SW 1271 (cell line): Measurements from ENCODE around the gene PRKRA.
"Not testable (repeated sequence)": the region's sequence is repeated elsewhere in the genome, so short reads cannot be mapped to it uniquely, and the experiment has no call there.

ENCODE experiments used
- DNase-seq, 2 experiments: peaks; one replicate each; lab custom pipeline; 2025; lab: John Stamatoyannopoulos, UW

PRKRA gene

DNA sequence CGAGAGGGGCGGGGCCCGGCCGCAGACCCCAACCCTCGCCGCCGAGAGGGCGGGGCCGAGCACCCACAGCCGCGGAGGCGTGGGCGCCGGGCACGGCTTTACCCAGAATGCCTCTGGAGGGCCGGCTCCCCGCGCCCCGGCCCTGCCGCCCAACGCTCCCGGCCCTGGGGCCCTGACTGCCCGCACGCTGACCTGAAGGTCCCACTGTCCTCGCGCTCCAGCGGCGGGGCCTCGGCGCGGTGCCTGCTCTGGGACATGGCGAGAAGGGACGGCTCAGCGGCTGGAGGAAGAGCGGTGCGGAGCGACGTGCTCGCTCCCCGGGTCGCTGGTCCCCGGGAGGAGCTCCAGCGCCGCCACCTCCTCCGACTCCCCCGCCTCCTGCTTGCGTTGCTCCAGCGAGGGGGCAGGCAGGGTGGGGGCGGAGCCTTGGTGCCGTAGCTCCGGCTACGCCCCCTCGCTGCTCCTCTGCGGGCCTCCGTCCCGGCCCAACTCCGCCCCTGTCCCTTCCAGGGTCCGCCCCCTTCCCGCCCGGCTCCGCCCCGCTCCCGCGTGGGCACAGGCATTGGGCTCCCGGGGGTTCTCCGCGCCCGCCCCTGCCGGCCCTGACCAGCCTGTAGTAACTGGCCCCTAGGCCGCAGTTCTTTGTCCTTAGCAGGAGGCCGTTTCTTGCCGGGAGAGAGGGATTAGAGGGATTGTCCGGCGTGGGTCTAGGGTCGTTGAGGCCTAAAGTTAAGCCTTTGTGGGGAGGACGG lies at the start of gene PRKRA, which contains the start of gene PJVK:
Gene PRKRA, minus strand, starts transcription at position 402 of the 752 bp plus-strand sequence. Its CDS starts 145 bp downstream, at position 257.
Gene PJVK, plus strand, starts transcription at position 605 of the 752 bp plus-strand sequence. CDS start 2,032 bp downstream, outside the sequence.
- peak; percentile 82 to 93 for DNase-seq

- no peak for DNase-seq
These were observed 48.7 kb upstream of the PRKRA start for GRCh38 chr2:178499640-178500039.

DNA sequence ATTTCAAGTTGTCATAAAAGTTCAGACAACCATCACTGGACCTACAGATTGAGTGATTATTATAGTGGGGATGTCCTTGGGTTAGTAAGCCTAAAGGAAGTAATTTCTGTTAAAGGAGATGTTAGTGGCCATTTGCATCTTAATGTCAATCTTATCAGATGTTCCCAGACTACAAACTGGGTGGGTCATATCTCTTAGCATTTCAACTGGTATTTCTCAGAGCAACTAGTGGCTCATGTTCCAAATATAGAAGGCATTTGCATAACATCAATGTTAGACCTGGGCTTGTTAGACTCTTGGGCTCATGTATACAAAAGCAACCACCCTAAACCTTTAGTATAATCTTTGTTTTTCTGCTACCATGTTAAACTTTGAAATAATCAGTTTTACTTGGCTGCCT lies 47.2 kb upstream of the PRKRA start:
- DNase-seq: no peak

GRCh38 chr2:178496049-178496448 lies 45.1 kb upstream of the PRKRA start:
- no peak for DNase-seq

DNA sequence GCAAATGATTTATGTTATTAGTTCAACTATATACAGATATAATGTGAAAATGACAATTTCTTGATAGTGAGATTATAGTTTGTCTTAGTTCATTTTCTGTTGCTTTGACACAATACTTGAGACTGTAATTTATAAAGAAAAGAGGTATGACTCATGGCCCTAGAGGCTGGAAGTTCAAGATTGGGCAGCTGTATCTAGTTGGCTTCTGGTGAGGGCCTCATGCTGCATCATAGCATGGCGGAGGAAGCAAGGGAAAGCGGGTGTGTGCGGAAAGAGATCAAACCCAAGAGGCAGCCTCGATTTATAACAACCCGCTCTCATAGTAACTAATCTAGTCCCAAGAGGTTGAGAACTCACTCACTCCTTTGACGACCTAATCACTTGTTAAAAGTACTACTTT lies 40.6 kb upstream of the PRKRA start:
- DNase-seq: no peak

DNA sequence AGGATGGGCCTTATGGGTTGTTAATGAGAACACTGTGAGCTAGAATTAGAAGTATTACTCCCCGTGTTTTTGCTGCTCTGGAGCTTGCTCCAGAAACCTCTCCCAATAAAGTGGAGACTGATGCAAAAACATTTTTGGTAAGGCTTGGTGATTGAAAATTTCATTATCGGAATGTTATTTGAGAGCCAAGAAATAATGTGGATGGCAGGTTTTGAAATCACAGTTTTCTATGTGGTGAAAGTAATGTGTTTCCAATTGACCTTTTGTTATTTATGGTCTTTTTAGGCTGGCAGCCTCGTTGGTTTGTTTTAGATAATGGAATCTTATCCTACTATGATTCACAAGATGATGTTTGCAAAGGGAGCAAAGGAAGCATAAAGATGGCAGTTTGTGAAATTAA lies 34.4 kb upstream of the PRKRA start:
- no peak for DNase-seq

GRCh38 chr2:178484245-178485041 lies 33.5 kb upstream of the PRKRA start:
- no peak for DNase-seq

GRCh38 chr2:178482437-178482836 lies 31.5 kb upstream of the PRKRA start:
- DNase-seq: no peak

- DNase-seq: peak; percentile 90 to 92
These were observed 29.5 kb upstream of the PRKRA start, which contains the start of gene PLEKHA3 for GRCh38 chr2:178480227-178481181. Gene PLEKHA3, plus strand, starts transcription at chr2:178480457. Its CDS starts 413 bp downstream, at chr2:178480870.

DNA sequence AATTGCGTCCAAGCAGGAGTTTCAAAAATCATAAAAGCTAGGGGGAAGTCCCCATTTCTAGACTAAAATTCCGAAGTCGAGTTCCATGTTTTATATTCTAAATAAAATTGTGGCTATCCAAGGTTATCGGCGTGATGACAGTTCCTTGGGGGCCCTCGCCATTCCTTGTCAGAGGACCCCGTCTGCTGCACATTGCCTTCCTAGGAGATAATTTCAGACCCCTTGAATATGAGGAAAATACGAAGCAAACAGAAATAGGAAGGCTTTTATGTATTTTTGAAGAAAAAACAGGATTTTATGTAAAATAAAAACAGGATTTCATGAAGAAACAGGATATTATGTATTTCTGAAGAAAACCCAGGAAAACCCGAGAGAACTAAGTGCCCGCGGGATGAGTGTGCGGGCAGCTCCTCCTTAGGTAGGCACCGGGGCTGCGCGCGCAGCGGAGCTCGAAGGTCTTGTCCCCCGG lies 28.8 kb upstream of the PRKRA start:
- no peak for DNase-seq

GRCh38 chr2:178479275-178479616 lies 28.3 kb upstream of the PRKRA start:
- no peak for DNase-seq

DNA sequence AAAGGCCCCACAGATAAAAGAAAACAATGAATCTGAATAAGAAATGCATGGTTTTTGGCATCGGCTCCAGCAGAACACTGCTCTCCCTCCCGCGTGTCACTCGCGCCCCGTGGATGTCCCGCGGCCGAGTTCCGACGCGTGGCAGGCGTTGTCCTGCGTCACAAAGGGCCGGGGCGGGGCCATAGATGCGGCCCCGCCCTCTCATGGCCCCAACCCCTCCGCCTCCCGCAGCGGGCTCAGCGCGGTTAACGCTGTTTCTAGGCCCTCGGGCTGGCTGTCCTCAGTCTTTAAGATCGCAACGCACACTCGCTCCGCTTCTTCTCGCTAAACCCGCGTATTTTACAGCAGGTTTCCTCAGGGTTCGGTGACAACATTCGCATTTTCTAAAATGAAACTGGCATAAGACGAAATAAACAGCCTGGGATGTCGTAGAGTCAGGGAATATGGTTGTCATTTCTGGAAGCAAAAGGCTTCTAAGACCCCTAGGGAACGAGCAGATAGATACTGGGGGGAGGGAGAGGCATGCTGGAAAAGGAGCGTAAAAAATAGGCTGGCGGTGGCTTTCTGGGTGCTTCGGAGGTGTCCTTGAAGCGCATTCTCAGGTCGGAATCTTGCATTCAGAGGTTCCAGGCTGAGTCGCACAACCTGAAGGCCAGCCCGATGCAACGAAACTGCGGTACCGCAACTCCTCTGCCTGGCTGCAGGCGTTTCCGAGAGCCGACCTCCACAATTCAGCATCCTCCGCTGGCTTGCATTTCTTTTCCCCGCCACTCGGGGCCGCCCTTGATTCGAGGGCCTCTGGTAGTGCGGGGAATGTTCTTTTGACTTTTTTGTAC lies 27.7 kb upstream of the PRKRA start, which contains the start of gene FKBP7:
Gene FKBP7, minus strand, starts transcription at position 162 of the 836 bp plus-strand sequence. Its CDS starts 101 bp downstream, at position 61.
- peak; percentile 56 to 77 for DNase-seq

GRCh38 chr2:178478130-178478438 lies 27.1 kb upstream of the PRKRA start:
- DNase-seq: peak in 1 of 2 experiments; percentile 47

- DNase-seq: no peak
These were observed 26.6 kb upstream of the PRKRA start for GRCh38 chr2:178477443-178478129.

GRCh38 chr2:178476477-178476876 lies 25.5 kb upstream of the PRKRA start:
- no peak for DNase-seq

GRCh38 chr2:178474560-178474959 lies 23.6 kb upstream of the PRKRA start:
- DNase-seq: no peak

- DNase-seq: no peak
These were observed 23.0 kb upstream of the PRKRA start for GRCh38 chr2:178473931-178474330.

DNA sequence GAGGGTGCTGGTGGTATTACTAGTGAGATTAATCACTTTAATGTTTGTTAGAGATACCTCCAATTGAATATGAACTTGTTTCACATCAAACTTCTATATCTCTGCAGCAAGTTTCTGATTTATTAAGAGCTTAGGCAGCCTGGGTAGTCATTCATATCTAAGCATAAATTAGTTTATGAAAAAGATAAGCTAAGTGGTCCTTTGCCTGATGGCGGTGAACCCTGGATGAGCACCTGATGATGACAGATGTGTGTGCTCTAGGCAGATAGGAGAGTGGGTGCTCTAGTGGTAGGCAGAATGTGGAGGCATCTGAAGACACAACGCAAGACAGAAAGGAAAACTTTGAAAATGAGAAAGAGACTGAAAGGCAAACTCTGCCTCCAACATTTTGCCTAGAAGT lies 22.4 kb upstream of the PRKRA start:
- no peak for DNase-seq

- DNase-seq: not testable (repeated sequence)
These were observed 20.3 kb upstream of the PRKRA start for GRCh38 chr2:178471313-178471712.

GRCh38 chr2:178469219-178469849 lies 18.4 kb upstream of the PRKRA start:
- no peak for DNase-seq
